ENCODE data around the gene ITIH5. TPM values are rescaled to one million over a fixed set of nuclear protein-coding genes. Genes with fewer than 3 reads are reported as not detected.
A peak's percentile ranks its signal among the peaks of the same experiment; 100 is the strongest.

ITIH5 gene
- total RNA-seq, 1 donor from 2014 or later, result not detected

DNA sequence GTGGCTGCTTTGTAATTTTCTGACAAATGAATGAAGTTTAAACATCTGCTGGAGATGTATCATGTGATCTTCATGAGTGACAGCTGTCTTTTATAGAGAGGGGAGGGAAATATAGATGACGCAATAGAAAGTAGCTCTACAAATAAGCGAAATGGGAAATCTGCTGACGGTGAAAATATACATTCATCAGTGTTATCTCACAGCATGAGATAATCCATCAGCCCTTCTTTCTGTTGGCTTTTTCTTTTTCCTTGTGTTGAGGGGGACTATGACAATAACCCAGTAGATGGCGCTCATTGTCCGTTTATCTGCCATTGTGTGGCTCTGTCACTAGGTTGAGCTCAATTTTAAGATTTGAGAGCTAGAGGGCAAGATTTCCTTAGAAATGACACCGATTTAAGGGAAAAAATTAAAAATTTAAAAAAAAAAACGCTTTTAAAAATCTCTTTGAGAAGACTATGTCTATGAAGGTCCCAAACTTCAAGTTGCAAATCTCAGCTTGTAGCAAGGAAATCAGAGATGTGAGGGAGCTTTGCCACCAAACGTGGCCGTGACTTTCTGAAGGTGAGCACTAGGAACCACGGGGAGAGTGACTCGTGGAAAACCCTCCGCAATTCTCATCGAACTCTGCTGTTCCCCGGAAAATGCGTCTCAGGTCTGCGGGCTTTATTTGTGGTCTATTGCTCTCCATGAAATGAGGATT lies 141.3 kb downstream of the ITIH5 start:
- H3K27ac Mint-ChIP-seq, result no peak overlapping the region
- H3K4me1 Mint-ChIP-seq (ENCODE audit: low read depth), result peaks cover 18% of the 10 kb centered on the region
- H3K36me3 Mint-ChIP-seq (ENCODE audit: low read depth), result no peaks in the 10 kb centered on the region
- H3K27me3 Mint-ChIP-seq (ENCODE audit: low read depth), result peaks cover 12% of the 10 kb centered on the region
- H3K9me3 Mint-ChIP-seq, result no peaks in the 10 kb centered on the region
- peak; percentile 47 for DNase-seq (ENCODE audit: low spot score)
- intact Hi-C loops (cut with micrococcal nuclease), result loop anchor here (1.0 to 5.0 kb wide), 2 partner anchors 162 to 232 kb away; no protein-coding TSS in a partner anchor
- no peak overlapping the region for H3K4me3 Mint-ChIP-seq (ENCODE audit: low read depth)

GRCh38 chr10:7523656-7524055 lies 143.1 kb downstream of the ITIH5 start:
- no peak for DNase-seq (ENCODE audit: low spot score)
- Mint-ChIP-seq H3K4me3 (ENCODE audit: low read depth) (no peak overlapping the region), H3K36me3 (ENCODE audit: low read depth) (no peaks in the 10 kb centered on the region), H3K4me1 (ENCODE audit: low read depth) (peaks cover 18% of the 10 kb centered on the region), H3K9me3 (no peaks in the 10 kb centered on the region), H3K27me3 (ENCODE audit: low read depth) (peaks cover 8% of the 10 kb centered on the region), H3K27ac (no peak overlapping the region)
- intact Hi-C loops (cut with micrococcal nuclease), result no loop called here

- DNase-seq (ENCODE audit: low spot score), result no peak
- Mint-ChIP-seq H3K4me1 (ENCODE audit: low read depth) (peaks cover 26% of the 10 kb centered on the region), H3K27me3 (ENCODE audit: low read depth) (peaks cover 13% of the 10 kb centered on the region), H3K9me3 (no peaks in the 10 kb centered on the region), H3K36me3 (ENCODE audit: low read depth) (no peaks in the 10 kb centered on the region), H3K27ac (no peak overlapping the region), H3K4me3 (ENCODE audit: low read depth) (no peak overlapping the region)
- intact Hi-C loops (cut with micrococcal nuclease), result no loop called here
Observed at GRCh38 chr10:7520507-7521485, 146.0 kb downstream of the ITIH5 start.

DNA sequence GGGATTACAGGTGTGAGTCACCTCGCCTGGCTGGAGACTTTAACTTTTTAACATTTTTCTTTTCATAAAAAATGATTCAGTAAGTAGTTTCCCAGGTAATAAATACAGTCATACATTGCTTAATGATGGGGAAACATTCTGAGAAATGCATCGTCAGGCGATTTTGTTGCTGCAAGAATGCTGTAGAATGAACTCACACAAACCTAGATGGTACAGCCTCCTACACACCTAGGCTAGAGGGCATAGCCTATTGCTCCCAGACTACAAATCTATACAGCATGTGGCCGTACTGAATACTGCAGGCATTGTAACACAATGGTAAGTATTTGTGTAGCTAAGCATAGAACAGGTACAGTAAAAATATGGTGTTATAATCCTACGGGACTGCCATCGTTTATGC lies 147.4 kb downstream of the ITIH5 start:
- Mint-ChIP-seq H3K4me1 (ENCODE audit: low read depth) (peaks cover 19% of the 10 kb centered on the region), H3K27me3 (ENCODE audit: low read depth) (peaks cover 20% of the 10 kb centered on the region), H3K36me3 (ENCODE audit: low read depth) (no peaks in the 10 kb centered on the region), H3K27ac (no peak overlapping the region), H3K9me3 (no peaks in the 10 kb centered on the region), H3K4me3 (ENCODE audit: low read depth) (no peak overlapping the region)
- no peak for DNase-seq (ENCODE audit: low spot score)
- intact Hi-C loops (cut with micrococcal nuclease), result no loop called here

DNA sequence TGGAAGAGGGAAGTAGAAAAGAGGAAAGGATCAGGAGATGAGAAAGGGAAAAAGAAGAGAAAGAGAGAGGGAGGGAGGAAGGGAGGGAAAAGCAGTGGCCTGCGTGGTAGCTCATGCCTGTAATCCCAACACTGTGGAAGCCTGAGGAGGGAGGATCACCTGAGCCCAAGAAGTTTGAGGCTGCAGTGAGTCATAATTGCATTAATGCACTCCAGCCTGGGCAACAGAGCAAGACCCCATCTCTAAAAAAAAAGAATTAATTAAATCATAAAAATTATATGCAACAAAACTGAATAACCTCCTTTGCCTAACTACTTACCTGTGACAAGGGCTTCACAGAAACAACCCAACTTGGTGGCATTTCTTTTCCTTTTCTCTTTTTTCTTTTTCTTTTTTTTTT lies 148.1 kb downstream of the ITIH5 start:
- H3K27ac Mint-ChIP-seq, result no peak overlapping the region
- intact Hi-C loops (cut with micrococcal nuclease), result no loop called here

GRCh38 chr10:7515439-7515838 lies 151.3 kb downstream of the ITIH5 start:
- Mint-ChIP-seq H3K27ac (no peak overlapping the region), H3K4me3 (ENCODE audit: low read depth) (no peak overlapping the region), H3K36me3 (ENCODE audit: low read depth) (peaks cover 13% of the 10 kb centered on the region), H3K4me1 (ENCODE audit: low read depth) (peaks cover 28% of the 10 kb centered on the region), H3K27me3 (ENCODE audit: low read depth) (peaks cover 21% of the 10 kb centered on the region), H3K9me3 (peaks cover 13% of the 10 kb centered on the region)
- intact Hi-C loops (cut with micrococcal nuclease), result no loop called here
- no peak for DNase-seq (ENCODE audit: low spot score)

More for the DNA sequence above, 148.1 kb downstream of the ITIH5 start:
- no peak for DNase-seq (ENCODE audit: low spot score)
- Mint-ChIP-seq H3K36me3 (ENCODE audit: low read depth) (no peaks in the 10 kb centered on the region), H3K9me3 (no peaks in the 10 kb centered on the region), H3K4me1 (ENCODE audit: low read depth) (peaks cover 20% of the 10 kb centered on the region), H3K4me3 (ENCODE audit: low read depth) (no peak overlapping the region), H3K27me3 (ENCODE audit: low read depth) (peaks cover 21% of the 10 kb centered on the region)

GRCh38 chr10:7513936-7514335 lies 152.8 kb downstream of the ITIH5 start:
- intact Hi-C loops (cut with micrococcal nuclease), result no loop called here
- H3K4me1 Mint-ChIP-seq (ENCODE audit: low read depth), result peaks cover 28% of the 10 kb centered on the region
- H3K27ac Mint-ChIP-seq, result no peak overlapping the region
- peaks cover 21% of the 10 kb centered on the region for H3K27me3 Mint-ChIP-seq (ENCODE audit: low read depth)
- peaks cover 26% of the 10 kb centered on the region for H3K9me3 Mint-ChIP-seq
- no peak for DNase-seq (ENCODE audit: low spot score)
- H3K36me3 Mint-ChIP-seq (ENCODE audit: low read depth), result peaks cover 24% of the 10 kb centered on the region
- H3K4me3 Mint-ChIP-seq (ENCODE audit: low read depth), result no peak overlapping the region

- H3K27ac Mint-ChIP-seq, result no peak overlapping the region
- H3K4me3 Mint-ChIP-seq (ENCODE audit: low read depth), result no peak overlapping the region
- peaks cover 31% of the 10 kb centered on the region for H3K9me3 Mint-ChIP-seq
- peaks cover 29% of the 10 kb centered on the region for H3K36me3 Mint-ChIP-seq (ENCODE audit: low read depth)
- no peak for DNase-seq (ENCODE audit: low spot score)
- intact Hi-C loops (cut with micrococcal nuclease), result no loop called here
- peaks cover 32% of the 10 kb centered on the region for H3K4me1 Mint-ChIP-seq (ENCODE audit: low read depth)
- peaks cover 21% of the 10 kb centered on the region for H3K27me3 Mint-ChIP-seq (ENCODE audit: low read depth)
Observed at GRCh38 chr10:7513455-7513854, 153.3 kb downstream of the ITIH5 start.

DNA sequence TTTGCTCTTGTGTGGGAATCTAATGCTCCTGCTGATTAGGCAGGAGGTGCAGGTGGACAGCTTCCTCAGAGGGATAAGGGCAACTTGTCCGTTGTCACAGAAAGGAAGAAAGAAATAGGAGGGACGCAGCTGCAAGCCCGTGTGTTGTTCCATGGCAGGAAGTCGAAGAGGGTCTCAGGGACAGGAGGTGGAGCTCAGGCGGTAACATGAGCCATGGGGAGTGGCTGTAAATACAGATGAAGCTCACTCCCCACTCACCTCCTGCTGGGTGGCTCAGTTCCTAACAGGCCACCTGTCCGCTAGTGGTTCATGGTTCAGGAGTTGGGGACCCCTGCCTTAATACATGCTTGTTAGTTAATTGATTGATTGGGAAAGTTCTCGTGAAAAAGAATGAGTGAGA lies 154.3 kb downstream of the ITIH5 start:
- Mint-ChIP-seq H3K27me3 (ENCODE audit: low read depth) (peaks cover 13% of the 10 kb centered on the region), H3K36me3 (ENCODE audit: low read depth) (peaks cover 38% of the 10 kb centered on the region), H3K9me3 (peaks cover 36% of the 10 kb centered on the region), H3K4me1 (ENCODE audit: low read depth) (peaks cover 30% of the 10 kb centered on the region), H3K27ac (no peak overlapping the region), H3K4me3 (ENCODE audit: low read depth) (no peak overlapping the region)
- DNase-seq (ENCODE audit: low spot score), result no peak
- intact Hi-C loops (cut with micrococcal nuclease), result no loop called here

- Mint-ChIP-seq H3K27ac (no peak overlapping the region), H3K27me3 (ENCODE audit: low read depth) (peaks cover 11% of the 10 kb centered on the region), H3K36me3 (ENCODE audit: low read depth) (peaks cover 43% of the 10 kb centered on the region), H3K4me1 (ENCODE audit: low read depth) (peaks cover 34% of the 10 kb centered on the region), H3K4me3 (ENCODE audit: low read depth) (no peak overlapping the region), H3K9me3 (peaks cover 36% of the 10 kb centered on the region)
- intact Hi-C loops (cut with micrococcal nuclease), result no loop called here
- no peak for DNase-seq (ENCODE audit: low spot score)
Observed at GRCh38 chr10:7511612-7512011, 155.2 kb downstream of the ITIH5 start.

Other genes starting within 250 kb of the ITIH5 start
- gene ITIH2, start 36.4 kb upstream of the ITIH5 start, total RNA-seq, result not detected in 2 replicates
- 9.8 and 12.0 TPM in 2 replicates for gene KIN, start 121.0 kb upstream of the ITIH5 start, total RNA-seq
- 354 and 403 TPM in 2 replicates for gene ATP5F1C, start 121.2 kb upstream of the ITIH5 start, total RNA-seq
- gene TAF3, start 151.5 kb upstream of the ITIH5 start, total RNA-seq, result 17.4 and 17.9 TPM in 2 replicates